ENCODE results near the gene NFIC.
A peak's percentile ranks its signal among the peaks of the same experiment; 100 is the strongest.

Gene NFIC

GRCh38 chr19:3457528-3458228 lies 91.3 kb downstream of the NFIC start:
- Histone ChIP-seq H3K4me3 (peak overlapping the region; percentile 54), H3K27ac (peak overlapping the region; percentile 94 to 100)
- TF ChIP-seq, protein P1, sequence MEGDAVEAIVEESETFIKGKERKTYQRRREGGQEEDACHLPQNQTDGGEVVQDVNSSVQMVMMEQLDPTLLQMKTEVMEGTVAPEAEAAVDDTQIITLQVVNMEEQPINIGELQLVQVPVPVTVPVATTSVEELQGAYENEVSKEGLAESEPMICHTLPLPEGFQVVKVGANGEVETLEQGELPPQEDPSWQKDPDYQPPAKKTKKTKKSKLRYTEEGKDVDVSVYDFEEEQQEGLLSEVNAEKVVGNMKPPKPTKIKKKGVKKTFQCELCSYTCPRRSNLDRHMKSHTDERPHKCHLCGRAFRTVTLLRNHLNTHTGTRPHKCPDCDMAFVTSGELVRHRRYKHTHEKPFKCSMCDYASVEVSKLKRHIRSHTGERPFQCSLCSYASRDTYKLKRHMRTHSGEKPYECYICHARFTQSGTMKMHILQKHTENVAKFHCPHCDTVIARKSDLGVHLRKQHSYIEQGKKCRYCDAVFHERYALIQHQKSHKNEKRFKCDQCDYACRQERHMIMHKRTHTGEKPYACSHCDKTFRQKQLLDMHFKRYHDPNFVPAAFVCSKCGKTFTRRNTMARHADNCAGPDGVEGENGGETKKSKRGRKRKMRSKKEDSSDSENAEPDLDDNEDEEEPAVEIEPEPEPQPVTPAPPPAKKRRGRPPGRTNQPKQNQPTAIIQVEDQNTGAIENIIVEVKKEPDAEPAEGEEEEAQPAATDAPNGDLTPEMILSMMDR (IDR thresholded peaks at IDR 0.05), result no peak
- DNase-seq (ENCODE audit: low spot score), result no peak

DNA sequence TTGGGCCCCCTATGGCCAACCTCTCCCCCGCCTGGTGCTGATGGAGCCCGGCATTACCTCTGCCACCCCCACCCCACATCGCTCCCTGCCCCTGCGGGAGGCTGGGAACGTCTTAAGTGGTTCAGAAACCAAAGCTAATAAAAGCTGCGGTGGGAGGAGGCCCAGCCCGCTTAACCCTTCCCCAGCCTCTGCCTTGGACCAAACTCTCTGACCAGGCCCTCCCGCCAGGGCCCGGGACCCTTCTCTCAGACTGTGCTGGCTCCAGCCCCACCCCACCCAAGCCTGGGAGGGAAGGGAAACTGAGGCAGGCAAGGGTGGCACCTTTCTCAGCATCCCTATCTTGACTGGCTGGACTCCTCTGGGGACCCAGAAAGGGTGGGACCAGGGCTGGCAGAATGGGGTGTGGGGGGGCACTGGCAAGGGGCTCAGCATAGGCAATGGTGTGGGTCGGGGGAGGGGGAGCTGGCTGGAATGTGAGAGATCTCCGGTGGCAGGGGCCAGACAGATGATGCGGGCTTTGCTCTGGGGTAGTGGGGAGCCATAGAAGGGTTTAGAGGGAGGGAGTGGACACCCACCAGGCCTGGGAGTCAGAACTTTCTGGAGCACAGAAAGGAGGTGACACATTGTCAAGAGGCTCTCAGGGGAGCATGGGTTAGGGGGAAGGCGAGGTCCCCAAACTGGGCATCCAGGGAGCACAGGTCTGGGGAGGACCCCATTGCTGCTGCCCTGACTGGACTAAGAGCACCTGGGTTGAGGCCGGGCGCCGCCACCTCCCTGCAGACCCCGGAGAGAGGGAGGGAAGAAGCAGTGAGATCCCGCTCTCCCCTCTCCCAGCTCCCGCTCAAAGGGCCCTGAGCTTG lies 92.1 kb downstream of the NFIC start:
- Histone ChIP-seq H3K27ac (peak overlapping the region; percentile 94 to 100), H3K4me3 (peak overlapping the region; percentile 54)
- TF ChIP-seq, protein P1 (IDR thresholded peaks at IDR 0.05), result no peak
- DNase-seq (ENCODE audit: low spot score), result no peak

- H3K4me3 ChIP-seq, result peak overlapping the region; percentile 54
- TF ChIP-seq, protein P1 (IDR thresholded peaks at IDR 0.05), result no peak
- peak; percentile 97 for DNase-seq (ENCODE audit: low spot score)
- H3K27ac ChIP-seq, result peak overlapping the region; percentile 94 to 100
These were observed 92.9 kb downstream of the NFIC start for GRCh38 chr19:3459089-3459881.

- DNase-seq (ENCODE audit: low spot score), result no peak
- Histone ChIP-seq H3K4me3 (peak overlapping the region; percentile 54), H3K27ac (peak overlapping the region; percentile 94 to 100)
- TF ChIP-seq, protein P1 (IDR thresholded peaks at IDR 0.05), result no peak
These were observed 93.7 kb downstream of the NFIC start for GRCh38 chr19:3459965-3460582.

DNA sequence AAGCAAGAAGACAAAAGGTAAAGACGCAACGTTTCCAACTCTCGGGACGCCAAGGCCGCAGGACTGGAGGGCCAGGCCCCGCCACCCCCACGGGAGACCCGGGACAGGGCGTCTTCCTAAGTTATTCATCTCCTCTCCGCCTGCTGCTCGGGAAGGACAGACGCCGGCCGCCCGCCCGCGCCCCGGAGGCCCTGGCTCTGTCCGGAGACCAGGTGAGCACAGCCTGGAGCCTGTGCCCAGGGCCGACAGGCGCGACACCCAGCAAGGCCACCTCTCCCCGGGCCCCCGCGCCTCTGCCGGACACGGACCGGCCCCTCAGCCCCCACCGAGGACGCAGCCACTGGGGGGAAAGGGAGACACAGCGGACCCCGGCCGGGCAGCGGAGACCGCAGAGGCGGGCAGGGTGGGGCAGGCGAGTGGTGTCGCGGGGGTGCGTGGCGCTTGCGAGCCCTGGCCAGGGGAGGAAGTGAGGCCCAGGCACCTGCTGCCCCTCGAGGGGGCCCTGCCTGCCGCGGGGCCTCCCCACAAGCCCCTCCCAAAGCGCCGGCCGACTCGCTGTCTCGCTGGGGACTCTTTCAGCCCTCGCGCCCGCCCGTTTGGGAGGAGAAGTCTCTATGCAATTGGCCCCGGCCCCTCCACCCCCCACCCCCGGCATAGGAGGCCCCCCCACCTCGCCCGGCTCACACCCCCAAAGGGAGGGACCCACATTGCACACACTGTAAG lies 96.8 kb downstream of the NFIC start:
- TF ChIP-seq, protein P1 (IDR thresholded peaks at IDR 0.05), result no peak
- Histone ChIP-seq H3K4me3 (no peak overlapping the region), H3K27ac (peak overlapping the region; percentile 57 to 86)
- no peak for DNase-seq (ENCODE audit: low spot score)
